K562 (cell line): ENCODE measurements around the gene SOX14. TPM values are rescaled to one million over a fixed set of nuclear protein-coding genes. Genes with fewer than 3 reads are reported as not detected.

Source experiments
- ATAC-seq: fragments of 200-7000 bp; cut with Tn5 transposase; 3 replicates; pipeline ENCODE4 v1.9.1; 2020; ENCODE audit warnings: moderate library complexity
- BruUV-seq: library from RNA; stranded (reverse); fragments of 400-500 nt; replicated peaks from 2 replicates; lab custom pipeline; 2021; lab: Mats Ljungman, UMichigan
- CTCF ChIA-PET: fragments of 300-600 bp; formaldehyde crosslinking; extraction: SDS; loops from one replicate; lab custom pipeline; 2021; ENCODE audit warnings: low intra/inter-chr PET ratio; lab: Yijun Ruan, JAX
- POLR2A ChIA-PET: fragments of 300-600, 350-650 bp; sonication (Branson Sonifier 250); formaldehyde crosslinking; extraction: SDS; loops from one replicate; lab custom pipeline; 2021; ENCODE audit warnings: antibody characterized with exemption, inconsistent platforms; lab: Yijun Ruan, JAX
- DNase-seq, 4 experiments: peaks; one replicate each; pipeline versions ENCODE4 v3.0.0 to v3.0.0-alpha.2; 2011 to 2018; ENCODE audit warnings: low spot score in 3 of 4, mixed read lengths in 3 of 4; ENCODE audit errors: extremely low read depth in 1 of 4
- FAIRE-seq: peaks from 2 replicates; lab custom pipeline; 2011; peaks lifted over from hg19 to GRCh38; lab: Jason Lieb, UNC
- H2AFZ ChIP-seq: 2 replicates; pipeline ENCODE4 v1.6.0; 2011; ENCODE audit warnings: low read depth, low read length, control low read depth, inconsistent platforms
- H3K27ac ChIP-seq: fragments of 200-600 bp; 3 replicates; pipeline ENCODE4 v1.8.0; 2011; ENCODE audit warnings: low read depth, mild to moderate bottlenecking, control low read depth, inconsistent platforms, low read length, moderate library complexity, mixed read lengths; ENCODE audit errors: extremely low read depth
- H3K27me3 ChIP-seq, 2 experiments: fragments of 300-600 bp in 1 of 2; 2 replicates in 1 of 2; 3 replicates in 1 of 2; pipeline versions ENCODE4 v1.6.0 to v1.8.0; 2011; ENCODE audit warnings: inconsistent platforms in 2 of 2, low read length in 2 of 2, mild to moderate bottlenecking in 1 of 2, mixed read lengths in 1 of 2, moderate library complexity in 1 of 2; ENCODE audit not compliant: control insufficient read depth in 2 of 2, insufficient read depth in 2 of 2
- H3K36me3 ChIP-seq: fragments of 300-600 bp; 3 replicates; pipeline ENCODE4 v1.8.0; 2011; ENCODE audit warnings: mild to moderate bottlenecking, low read length, inconsistent platforms; ENCODE audit not compliant: control insufficient read depth, insufficient read depth
- H3K4me1 ChIP-seq, 2 experiments: fragments of 200-600 bp in 1 of 2; replicated peaks in 1 of 2; 2 replicates in 1 of 2; 3 replicates in 1 of 2; pipeline versions ENCODE4 v1.5.1 to v1.8.0; 2011; ENCODE audit warnings: inconsistent platforms in 2 of 2, low read length in 2 of 2, mild to moderate bottlenecking in 1 of 2, mixed read lengths in 1 of 2, moderate library complexity in 1 of 2; ENCODE audit not compliant: control insufficient read depth in 2 of 2, insufficient read depth in 2 of 2
- H3K4me2 ChIP-seq: 2 replicates; pipeline ENCODE4 v1.6.1; 2011; ENCODE audit warnings: low read length, control low read depth, inconsistent platforms, mixed read lengths; ENCODE audit not compliant: insufficient read depth
- H3K4me3 ChIP-seq: fragments of 200-600 bp; sonication (generic), shearing (Covaris generic); 2 replicates; pipeline ENCODE4 v1.5.1; 2016; ENCODE audit warnings: control low read depth, inconsistent platforms
- H3K79me2 ChIP-seq: fragments of 200-600 bp; 3 replicates; pipeline ENCODE4 v1.8.0; 2011; ENCODE audit warnings: low read length, inconsistent platforms; ENCODE audit not compliant: control insufficient read depth, insufficient read depth
- H3K9ac ChIP-seq, 2 experiments: 2 replicates each; pipeline versions ENCODE4 v1.6.0 to v1.6.1; 2011; ENCODE audit warnings: low read depth in 2 of 2, low read length in 2 of 2, control low read depth in 1 of 2, inconsistent platforms in 1 of 2, mild to moderate bottlenecking in 1 of 2, mixed read lengths in 1 of 2; ENCODE audit not compliant: insufficient read depth in 1 of 2
- H3K9me1 ChIP-seq: one replicate; pipeline ENCODE4 v1.6.0; 2011; ENCODE audit warnings: inconsistent platforms, mild to moderate bottlenecking, low read length, moderate library complexity; ENCODE audit not compliant: control insufficient read depth, insufficient read depth
- H3K9me3 ChIP-seq: replicated peaks from 2 replicates; pipeline ENCODE4 v1.5.1; 2011; ENCODE audit warnings: low read depth, low read length, inconsistent platforms; ENCODE audit not compliant: control insufficient read depth, insufficient read depth
- H4K20me1 ChIP-seq: replicated peaks from 2 replicates; pipeline ENCODE4 v1.6.1; 2011; ENCODE audit warnings: low read length, inconsistent platforms, mixed read lengths; ENCODE audit not compliant: control insufficient read depth, insufficient read depth
- CUX1 ChIP-seq: fragments of 200-800 bp; sonication (Bioruptor generic); IDR thresholded peaks from 2 replicates; pipeline ENCODE4 v1.6.1; 2016; ENCODE audit warnings: missing genetic modification characterization, missing compliant biosample characterization
- FUS ChIP-seq: fragments of 200-400 bp; formaldehyde crosslinking; optimal IDR thresholded peaks from 2 replicates; pipeline ENCODE3; 2017; ENCODE audit warnings: low read depth, low read length
- TEAD4 ChIP-seq, 2 experiments: sonication (generic) in 1 of 2; formaldehyde crosslinking in 1 of 2; IDR thresholded peaks; 2 replicates each; pipeline versions ENCODE4 v1.6.1 to v1.8.0; 2012 to 2022; ENCODE audit warnings: borderline replicate concordance in 1 of 2, inconsistent platforms in 1 of 2, low read length in 1 of 2, mild to moderate bottlenecking in 1 of 2, missing genetic modification reagents in 1 of 2
- ZBTB9 ChIP-seq: fragments of 450-650 bp; formaldehyde crosslinking; IDR thresholded peaks from 2 replicates; pipeline ENCODE4 v1.4.0; 2020; ENCODE audit warnings: mild to moderate bottlenecking, moderate library complexity
- ZFP1 ChIP-seq: fragments of 450-650 bp; formaldehyde crosslinking; IDR thresholded peaks from 2 replicates; pipeline ENCODE4 v1.4.0; 2020; ENCODE audit warnings: mild to moderate bottlenecking, mixed read lengths
- ZNF12 ChIP-seq: sonication (generic); formaldehyde crosslinking; IDR thresholded peaks from 2 replicates; pipeline ENCODE4 v1.4.0; 2020; ENCODE audit warnings: mild to moderate bottlenecking, missing genetic modification reagents
- ZNF75A ChIP-seq: fragments of 450-650 bp; formaldehyde crosslinking; IDR thresholded peaks from 2 replicates; pipeline ENCODE4 v1.4.0; 2020; ENCODE audit warnings: mild to moderate bottlenecking
- WGBS: fragments of 100-300 bp; shearing (Covaris generic); methylation state at CpG from one replicate; pipeline ENCODE4 v1.1.6; 2016; ENCODE audit warnings: low coverage, mixed read lengths; ENCODE audit not compliant: insufficient coverage; ENCODE audit errors: missing lambda C conversion rate; 5-methylcytosine and 5-hydroxymethylcytosine counted together
- in situ Hi-C: fragments of 300-500 bp; cut with MboI; formaldehyde crosslinking; loops from 4 replicates; pipeline ENCODE4 v1.15.0; 2018; ENCODE audit warnings: inconsistent platforms, mixed read lengths
- intact Hi-C: fragments of 100-400 bp; cut with micrococcal nuclease; formaldehyde crosslinking; loops from 2 replicates; pipeline ENCODE4 v1.14.2; 2022
- polyA plus RNA-seq, 8 experiments: library from polyadenylated mRNA; depleted of rRNA in 4 of 8; stranded (reverse) in 5 of 8; unstranded in 3 of 8; fragments of >200 nt; fragmentation: Nextera tagmentation in 2 of 8; fragmentation: Illumina TruSeq in 1 of 8; extraction: Ambion mirVana in 2 of 8; extraction: Trizol in 1 of 8; gene quantifications; 2 replicates each; pipeline versions ENCODE4 v1.2.1 to v1.2.3, GENCODE V29; 2011 to 2014; ENCODE audit warnings: inconsistent platforms in 1 of 8, missing spikeins in 1 of 8
- total RNA-seq, 7 experiments: library from RNA; depleted of rRNA in 6 of 7; stranded (reverse); fragments of >200 nt in 6 of 7; fragmentation: Illumina TruSeq in 2 of 7; extraction: Trizol in 2 of 7; gene quantifications; 2 replicates each; pipeline versions ENCODE4 v1.2.1 to v1.2.3, GENCODE V29; 2011 to 2021; ENCODE audit warnings: low replicate concordance in 1 of 7

Gene SOX14
- total and polyA plus RNA-seq, 9 of the 15 experiments (the other 6 are each of a cell fraction or from before 2014, with no cell fraction given), result not detected

DNA sequence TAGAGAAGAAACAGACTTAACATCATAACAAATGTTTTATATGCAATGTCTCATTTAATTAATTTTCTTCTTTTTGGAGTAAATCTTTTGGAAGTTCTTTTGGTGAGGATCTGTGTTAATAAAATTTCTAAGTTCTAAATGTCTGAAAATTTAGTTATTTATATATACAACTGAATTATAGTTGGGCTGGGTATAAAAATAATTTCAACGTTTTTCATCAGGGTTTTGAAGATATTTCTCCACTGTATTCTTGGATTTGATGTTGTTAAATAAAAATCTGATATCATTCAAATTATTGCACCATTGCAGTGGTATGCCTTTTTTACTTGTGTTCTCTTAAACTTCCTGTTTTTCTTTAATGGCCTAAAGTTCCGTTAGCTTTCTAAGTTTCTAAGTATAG lies 26.9 kb upstream of the SOX14 start:
- Histone ChIP-seq H3K4me3 (no peak overlapping the region), H4K20me1 (no peaks in the 10 kb centered on the region), H3K9ac (no peak overlapping the region), H3K9me1 (no peaks in the 10 kb centered on the region), H3K27me3 (no peaks in the 10 kb centered on the region), H3K4me2 (no peak overlapping the region), H3K79me2 (no peaks in the 10 kb centered on the region), H2AFZ (no peak overlapping the region)
- no peak for DNase-seq
- in situ Hi-C loops (no loop called here), intact Hi-C loops (no loop called here)
- BruUV-seq, result no TSS peak
- no peak for ATAC-seq
- WGBS, result 0% methylated on average over 2 of the region's 2 CpGs
- no peak for FAIRE-seq
- 0 out of 2 replicates have a peak, but pooled peaks have one; percentile 62 for TF ChIP-seq ZFP1
- no peak for TF ChIP-seq ZNF12
- TF ChIP-seq, all 486 proteins: peak for 1
- Histone ChIP-seq H3K9me3 (no peaks in the 10 kb centered on the region), H3K4me1 (no peaks in the 10 kb centered on the region), H3K27ac (no peak overlapping the region), H3K36me3 (no peaks in the 10 kb centered on the region)
- ChIA-PET POLR2A (no interaction called here), CTCF (no interaction called here)

DNA sequence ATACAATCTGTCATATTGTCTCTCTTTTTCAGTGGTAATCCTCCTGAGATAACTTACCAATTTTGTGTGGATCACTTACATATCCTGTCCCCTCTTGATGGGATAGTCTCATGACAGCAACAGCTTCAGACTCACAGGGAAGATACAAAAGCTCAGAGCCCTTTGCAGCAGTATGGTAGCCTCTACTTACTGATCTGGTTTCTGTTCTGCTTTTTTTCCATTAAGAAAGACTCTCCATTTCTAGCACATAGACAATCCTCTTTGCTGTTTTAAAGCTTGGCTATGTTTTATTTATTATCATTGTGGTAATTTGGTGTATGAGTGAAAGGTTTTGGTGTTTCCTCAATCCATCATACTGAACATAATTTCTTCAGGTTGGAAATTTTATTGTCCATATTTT lies 25.4 kb upstream of the SOX14 start:
- no peak overlapping the region for H3K9ac ChIP-seq
- H2AFZ ChIP-seq, result no peak overlapping the region
- H3K9me3 ChIP-seq, result no peaks in the 10 kb centered on the region
- no peak overlapping the region for H3K27ac ChIP-seq
- H3K27me3 ChIP-seq, result no peaks in the 10 kb centered on the region
- no peak for TF ChIP-seq FUS
- TF ChIP-seq ZBTB9 (CRISPR knock-in tag), result no peak
- TF ChIP-seq TEAD4 (IDR thresholded peaks at IDR 0.05; ENCODE audit: low read length), result no peak
- no peak for TF ChIP-seq TEAD4 (CRISPR knock-in tag; IDR thresholded peaks at IDR 0.05; ENCODE audit: borderline replicate concordance)
- TF ChIP-seq CUX1 (CRISPR knock-in tag), result no peak
- TF ChIP-seq ZNF75A, result no peak
- no peaks in the 10 kb centered on the region for H3K79me2 ChIP-seq
- CTCF ChIA-PET, result no interaction called here
- DNase-seq (no peak), ATAC-seq (no peak), FAIRE-seq (no peak)
- in situ Hi-C loops (no loop called here), intact Hi-C loops (no loop called here)
- H3K4me2 ChIP-seq, result no peak overlapping the region
- no peak overlapping the region for H3K4me3 ChIP-seq
- H3K36me3 ChIP-seq, result no peaks in the 10 kb centered on the region
- POLR2A ChIA-PET, result no interaction called here
- no peaks in the 10 kb centered on the region for H3K9me1 ChIP-seq
- H4K20me1 ChIP-seq, result no peaks in the 10 kb centered on the region
- no TSS peak for BruUV-seq
- H3K4me1 ChIP-seq, result no peaks in the 10 kb centered on the region
